Spleen (tissue), 7 donors: ENCODE measurements around the gene ABTB2.

ENCODE experiments used
- CTCF ChIP-seq, 11 experiments: fragments of 200-600 bp in 7 of 11; fragments of 450-650 bp in 4 of 11; sonication (generic) in 4 of 11; IDR thresholded peaks in 8 of 11; conservative IDR thresholded peaks in 3 of 11; 1 replicate in 7 of 11; 2 replicates in 4 of 11; pipeline versions ENCODE4 v1.4.0 to v1.8.0; 2016 to 2021; ENCODE audit warnings: antibody characterized with exemption in 11 of 11, inconsistent platforms in 4 of 11, mild to moderate bottlenecking in 1 of 11
- POLR2A ChIP-seq, 3 donors: fragments of 450-650 bp; IDR thresholded peaks; one replicate each; pipeline ENCODE4 v1.5.1; 2017; ENCODE audit warnings: antibody characterized with exemption in 3 of 3, mild to moderate bottlenecking in 1 of 3
- donor health status: DM: no; HTN: no; CAD: no; lungs with moderate emphysema.
- donor health status: DM: no; HTN: no; CAD: no.
- donor health status: DM: no; HTN: no; CAD: no.

- TF ChIP-seq CTCF (IDR thresholded peaks at IDR 0.05 in 8 of 11, conservative IDR thresholded peaks at IDR 0.05 in 3 of 11) (no peak), POLR2A (IDR thresholded peaks at IDR 0.05) (no peak)
These were observed 26.1 kb downstream of the ABTB2 start for GRCh38 chr11:34331736-34332135.
